Body of pancreas (tissue), 4 donors: Measurements from ENCODE around the gene TMEM135. TPM values are rescaled to one million over a fixed set of nuclear protein-coding genes. Genes with fewer than 3 reads are reported as not detected.
"Not testable (repeated sequence)": the region's sequence is repeated elsewhere in the genome, so short reads cannot be mapped to it uniquely, and the experiment has no call there.

ENCODE experiments used
- ATAC-seq: fragments of 150-250 bp; one replicate; pipeline ENCODE4 v1.9.1; 2016
- DNase-seq, 4 donors: peaks; one replicate each; pipeline ENCODE4 v3.0.0-alpha.2; 2019
- H3K27ac ChIP-seq, 4 donors: fragments of 200-600 bp; sonication (generic); 1 replicate in 3 of 4; 2 replicates in 1 of 4; pipeline versions ENCODE4 v1.5.1 to v1.6.1; 2016 to 2019; ENCODE audit warnings: mild to moderate bottlenecking in 1 of 4, mixed read lengths in 1 of 4, moderate library complexity in 1 of 4
- H3K27me3 ChIP-seq, 2 donors: fragments of 200-600 bp; sonication (generic); one replicate each; pipeline ENCODE4 v1.6.0; 2016; ENCODE audit warnings: mild to moderate bottlenecking in 1 of 2
- H3K36me3 ChIP-seq, 2 donors: fragments of 200-600 bp; sonication (generic); replicated peaks in 1 of 2; 2 replicates each; pipeline ENCODE4 v1.5.1; 2016; ENCODE audit warnings: low read depth in 2 of 2; ENCODE audit not compliant: insufficient read depth in 1 of 2
- H3K4me1 ChIP-seq: fragments of 200-600 bp; sonication (generic); one replicate; pipeline ENCODE4 v1.6.0; 2016
- H3K4me3 ChIP-seq, 2 donors: fragments of 200-600 bp; sonication (generic); 1 replicate in 1 of 2; 2 replicates in 1 of 2; pipeline ENCODE4 v1.5.1; 2016 to 2019
- H3K9me3 ChIP-seq, 3 donors: fragments of 200-600 bp; sonication (generic); 1 replicate in 2 of 3; 2 replicates in 1 of 3; pipeline ENCODE4 v1.5.1; 2016
- CTCF ChIP-seq, 7 experiments: fragments of 450-650 bp in 4 of 7; fragments of 200-600 bp in 3 of 7; sonication (generic) in 3 of 7; IDR thresholded peaks; one replicate each; pipeline ENCODE4 v1.5.1; 2016 to 2019; ENCODE audit warnings: antibody characterized with exemption in 7 of 7
- POLR2A ChIP-seq, 3 donors: fragments of 450-650 bp; IDR thresholded peaks; one replicate each; pipeline ENCODE4 v1.6.1; 2016; ENCODE audit warnings: antibody characterized with exemption in 3 of 3, mild to moderate bottlenecking in 2 of 3
- WGBS, 2 donors: methylation state at CpG; one replicate each; pipeline ENCODE4 v1.1.5; 2017; 5-methylcytosine and 5-hydroxymethylcytosine counted together
- intact Hi-C: fragments of 100-400 bp; cut with DNase I; formaldehyde crosslinking; loops from one replicate; pipeline ENCODE4 v1.15.1; 2023
- total RNA-seq, 2 donors: library from RNA; depleted of rRNA; stranded (reverse); fragments of >200 nt; gene quantifications; one replicate each; pipeline ENCODE4 v1.1.0, GENCODE V29; 2016

The TMEM135 gene
- total RNA-seq, 2 donors from 2014 or later: 11.2 to 20.1 TPM

GRCh38 chr11:86999859-87000753 lies 37.6 kb upstream of the TMEM135 start:
- Histone ChIP-seq H3K4me3 (no peak overlapping the region), H3K36me3 (no peaks in the 10 kb centered on the region), H3K9me3 (no peaks in the 10 kb centered on the region), H3K27ac (peak overlapping the region in 2 of 4 donors; percentile 29 to 37), H3K4me1 (peaks cover 9% of the 10 kb centered on the region), H3K27me3 (no peaks in the 10 kb centered on the region)
- intact Hi-C loops: no loop called here
- TF ChIP-seq CTCF (IDR thresholded peaks at IDR 0.05): no peak
- no peak for TF ChIP-seq POLR2A (IDR thresholded peaks at IDR 0.05)
- ATAC-seq (peak; percentile 38), DNase-seq (peak in 2 of 4 donors; percentile 18 to 20)
- WGBS, 2 donors: 59 to 75% methylated on average over 5 of the region's 5 CpGs

- WGBS, 2 donors: 72 to 86% methylated on average over 1 of the region's 1 CpG
- TF ChIP-seq CTCF (IDR thresholded peaks at IDR 0.05) (no peak), POLR2A (IDR thresholded peaks at IDR 0.05) (no peak)
- Histone ChIP-seq H3K36me3 (no peaks in the 10 kb centered on the region), H3K9me3 (no peaks in the 10 kb centered on the region), H3K4me1 (peaks cover 15% of the 10 kb centered on the region), H3K4me3 (no peak overlapping the region), H3K27me3 (no peaks in the 10 kb centered on the region), H3K27ac (no peak overlapping the region)
- intact Hi-C loops: no loop called here
- DNase-seq (no peak), ATAC-seq (no peak)
Measured at GRCh38 chr11:87002918-87003317, 34.8 kb upstream of the TMEM135 start.

- H3K4me3 ChIP-seq, intact Hi-C loops, H3K36me3 ChIP-seq, H3K27ac ChIP-seq, H3K27me3 ChIP-seq, H3K9me3 ChIP-seq, ATAC-seq, DNase-seq: not testable (repeated sequence)
- WGBS, 2 donors: 90 to 93% methylated on average over 4 of the region's 4 CpGs
- H3K4me1 ChIP-seq: peaks cover 15% of the 10 kb centered on the region
Measured at GRCh38 chr11:87004281-87004680, 33.5 kb upstream of the TMEM135 start.

GRCh38 chr11:87005569-87005921 lies 32.2 kb upstream of the TMEM135 start:
- WGBS, 2 donors: 13 to 23% methylated on average over 3 of the region's 3 CpGs
- Histone ChIP-seq H3K4me1 (peaks cover 10% of the 10 kb centered on the region), H3K4me3 (no peak overlapping the region), H3K9me3 (no peaks in the 10 kb centered on the region), H3K36me3 (no peaks in the 10 kb centered on the region), H3K27ac (no peak overlapping the region), H3K27me3 (no peaks in the 10 kb centered on the region)
- intact Hi-C loops: no loop called here
- no peak for DNase-seq
- no peak for TF ChIP-seq POLR2A (IDR thresholded peaks at IDR 0.05)
- no peak for TF ChIP-seq CTCF (IDR thresholded peaks at IDR 0.05)
- no peak for ATAC-seq

- Histone ChIP-seq H3K36me3 (no peaks in the 10 kb centered on the region), H3K4me1 (peaks cover 10% of the 10 kb centered on the region), H3K9me3 (no peaks in the 10 kb centered on the region), H3K27ac (no peak overlapping the region), H3K27me3 (no peaks in the 10 kb centered on the region), H3K4me3 (no peak overlapping the region)
- no peak for ATAC-seq
- intact Hi-C loops: no loop called here
- no peak for TF ChIP-seq CTCF (IDR thresholded peaks at IDR 0.05)
- TF ChIP-seq POLR2A (IDR thresholded peaks at IDR 0.05): no peak
- WGBS, 2 donors: 76 to 77% methylated on average over 4 of the region's 4 CpGs
- no peak for DNase-seq
Measured at GRCh38 chr11:87006035-87006434, 31.7 kb upstream of the TMEM135 start.
